ENCODE results near the gene U2AF2. TPM values are rescaled to one million over a fixed set of nuclear protein-coding genes. Genes with fewer than 3 reads are reported as not detected.

U2AF2 gene
- polyA plus RNA-seq, 1 donor: 164 TPM

GRCh38 chr19:55620410-55621204 lies 34.2 kb upstream of the U2AF2 start:
- DNase-seq: no peak

- DNase-seq: no peak
Measured at GRCh38 chr19:55621205-55621672, 33.6 kb upstream of the U2AF2 start.

GRCh38 chr19:55621673-55622231 lies 33.1 kb upstream of the U2AF2 start:
- DNase-seq: no peak

GRCh38 chr19:55622242-55622969 lies 32.4 kb upstream of the U2AF2 start:
- no peak for DNase-seq

GRCh38 chr19:55623130-55623529 lies 31.7 kb upstream of the U2AF2 start:
- DNase-seq: no peak

- DNase-seq: no peak
Measured at GRCh38 chr19:55623561-55623960, 31.3 kb upstream of the U2AF2 start.

- peak; percentile 93 for DNase-seq
Measured at GRCh38 chr19:55624109-55625003, 30.5 kb upstream of the U2AF2 start, which contains the start of gene ZNF784. TSS of gene ZNF784 (minus strand) at chr19:55624566. CDS start at chr19:55624561, 5 bp downstream.

- DNase-seq: no peak
Measured at GRCh38 chr19:55625004-55625326, 29.9 kb upstream of the U2AF2 start.

- DNase-seq: no peak
Measured at GRCh38 chr19:55626350-55626749, 28.5 kb upstream of the U2AF2 start.

- DNase-seq: peak; percentile 93
Measured at GRCh38 chr19:55632463-55632834, 22.4 kb upstream of the U2AF2 start.

- DNase-seq: no peak
Measured at GRCh38 chr19:55633861-55634260, 21.0 kb upstream of the U2AF2 start.

GRCh38 chr19:55635334-55635717 lies 19.5 kb upstream of the U2AF2 start:
- DNase-seq: no peak

GRCh38 chr19:55635856-55636440 lies 18.9 kb upstream of the U2AF2 start:
- DNase-seq: no peak

- no peak for DNase-seq
Measured at GRCh38 chr19:55636723-55637122, 18.1 kb upstream of the U2AF2 start.

GRCh38 chr19:55637534-55637933 lies 17.3 kb upstream of the U2AF2 start:
- no peak for DNase-seq

GRCh38 chr19:55638864-55639359 lies 15.9 kb upstream of the U2AF2 start:
- no peak for DNase-seq

- DNase-seq: no peak
Measured at GRCh38 chr19:55640043-55640576, 14.7 kb upstream of the U2AF2 start.

GRCh38 chr19:55640577-55641425 lies 14.0 kb upstream of the U2AF2 start, which contains the start of gene ZNF580:
TSS of gene ZNF580 (plus strand) at chr19:55641002. CDS start at chr19:55642509, 1,507 bp downstream.
- DNase-seq: peak; percentile 59

GRCh38 chr19:55641426-55642152 lies 13.2 kb upstream of the U2AF2 start:
- no peak for DNase-seq

Data from left kidney (tissue), 2 donors.